GM21717 (cell line): Measurements from ENCODE around the gene TBC1D2B.

ENCODE experiments used
- ATAC-seq: cut with Tn5 transposase; IDR thresholded peaks from one replicate; pipeline ENCODE4 v1.9.1; 2021; ENCODE audit warnings: mild to moderate bottlenecking, moderate library complexity; ENCODE audit not compliant: unreplicated experiment

TBC1D2B gene

GRCh38 chr15:78055919-78056713 lies 21.4 kb downstream of the TBC1D2B start:
- ATAC-seq = no peak

DNA sequence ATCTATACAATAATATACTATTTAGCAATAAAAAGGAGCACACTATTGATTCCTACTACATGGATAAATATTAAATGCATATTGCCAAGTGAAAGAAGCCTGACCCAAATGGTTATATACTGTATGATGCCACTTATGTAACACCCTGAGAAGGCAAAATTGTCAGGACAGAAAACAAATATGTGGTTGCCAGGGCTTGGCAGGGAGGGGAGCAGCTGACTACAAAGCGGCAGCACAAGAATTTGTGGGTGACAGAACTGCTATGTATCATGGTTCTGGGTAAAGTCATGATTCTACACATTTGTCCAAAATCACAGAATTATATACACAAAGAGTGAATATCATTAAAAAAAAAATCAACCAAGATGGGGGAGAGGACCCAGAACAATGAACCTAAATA lies 22.5 kb downstream of the TBC1D2B start:
- ATAC-seq = no peak

DNA sequence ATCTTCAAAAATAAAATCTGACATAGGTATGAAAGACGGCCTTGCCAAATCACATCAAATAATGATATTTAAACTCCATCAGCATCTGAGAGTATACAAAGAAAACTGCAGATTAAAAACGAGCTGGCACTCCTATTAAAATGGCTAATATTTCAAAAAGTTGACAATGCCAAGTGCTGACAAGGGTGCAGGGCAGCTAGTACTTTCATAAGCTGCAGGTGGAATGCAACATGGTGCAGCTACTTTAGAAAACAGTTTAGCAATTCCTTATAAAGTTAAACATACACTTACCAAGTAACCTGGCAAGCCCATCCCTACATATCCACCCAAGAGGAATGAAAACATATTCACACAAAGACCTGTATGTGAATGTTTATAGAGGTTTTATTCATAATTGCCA lies 23.0 kb downstream of the TBC1D2B start:
- ATAC-seq = no peak

DNA sequence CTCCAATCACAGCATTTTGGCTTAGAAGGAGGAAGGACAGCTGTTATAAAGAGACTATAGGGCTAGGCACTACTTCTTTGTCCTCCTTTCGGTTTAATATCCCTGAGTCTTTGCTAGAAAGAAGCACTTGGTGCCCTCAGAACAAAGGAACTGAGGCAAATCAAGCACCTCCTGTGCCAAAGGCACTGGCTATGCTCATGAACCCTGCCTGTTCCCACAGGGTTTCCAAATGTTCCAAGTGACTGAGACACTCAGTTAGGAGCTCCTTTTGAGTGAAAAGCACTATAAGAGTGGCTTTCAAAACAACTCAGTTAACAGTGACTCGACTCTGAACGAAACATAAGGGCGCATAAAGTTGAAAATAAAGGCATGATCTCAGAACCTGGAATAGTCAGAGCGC lies 25.0 kb downstream of the TBC1D2B start:
- ATAC-seq = no peak

GRCh38 chr15:78052001-78052401 lies 25.5 kb downstream of the TBC1D2B start:
- ATAC-seq = no peak

DNA sequence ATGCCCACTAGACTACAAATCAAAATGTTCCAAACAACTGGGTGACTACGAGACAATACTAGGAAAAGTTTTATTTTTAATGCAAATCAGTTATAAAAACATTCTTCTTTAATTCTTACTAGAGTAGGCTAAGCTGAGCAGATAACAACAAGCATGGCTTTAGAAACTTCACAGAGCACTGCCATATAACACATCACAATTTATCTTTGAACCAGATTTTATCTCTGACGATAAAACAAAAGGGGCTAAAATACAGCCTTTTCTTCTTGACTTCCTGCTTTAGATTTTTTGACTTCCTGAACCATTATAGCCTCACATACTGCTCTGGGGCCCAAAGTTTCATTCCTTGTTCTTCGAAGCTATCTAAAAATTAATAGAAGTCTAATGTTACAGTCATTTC lies 25.9 kb downstream of the TBC1D2B start:
- no peak for ATAC-seq

- no peak for ATAC-seq
These were observed 26.7 kb downstream of the TBC1D2B start for GRCh38 chr15:78050826-78051225.

GRCh38 chr15:78050441-78050809 lies 27.1 kb downstream of the TBC1D2B start:
- no peak for ATAC-seq

GRCh38 chr15:78049691-78050440 lies 27.6 kb downstream of the TBC1D2B start:
- ATAC-seq = peak; percentile 76

DNA sequence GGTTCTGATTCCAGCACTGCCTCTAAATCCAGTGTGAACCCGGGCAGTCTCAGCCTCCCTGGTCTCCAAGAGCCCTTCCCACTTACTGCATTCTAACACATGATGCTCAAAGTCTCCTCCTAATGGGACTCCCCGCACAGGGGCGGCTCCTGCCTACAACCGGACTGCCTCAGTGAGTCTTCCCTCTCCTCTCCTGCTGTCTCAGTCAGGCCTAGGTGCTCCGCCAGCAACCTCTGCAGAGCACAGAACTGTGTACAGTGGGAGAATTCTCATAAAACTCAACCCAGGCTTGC lies 28.9 kb downstream of the TBC1D2B start:
- no peak for ATAC-seq

GRCh38 chr15:78047761-78048627 lies 29.5 kb downstream of the TBC1D2B start:
- ATAC-seq = no peak

DNA sequence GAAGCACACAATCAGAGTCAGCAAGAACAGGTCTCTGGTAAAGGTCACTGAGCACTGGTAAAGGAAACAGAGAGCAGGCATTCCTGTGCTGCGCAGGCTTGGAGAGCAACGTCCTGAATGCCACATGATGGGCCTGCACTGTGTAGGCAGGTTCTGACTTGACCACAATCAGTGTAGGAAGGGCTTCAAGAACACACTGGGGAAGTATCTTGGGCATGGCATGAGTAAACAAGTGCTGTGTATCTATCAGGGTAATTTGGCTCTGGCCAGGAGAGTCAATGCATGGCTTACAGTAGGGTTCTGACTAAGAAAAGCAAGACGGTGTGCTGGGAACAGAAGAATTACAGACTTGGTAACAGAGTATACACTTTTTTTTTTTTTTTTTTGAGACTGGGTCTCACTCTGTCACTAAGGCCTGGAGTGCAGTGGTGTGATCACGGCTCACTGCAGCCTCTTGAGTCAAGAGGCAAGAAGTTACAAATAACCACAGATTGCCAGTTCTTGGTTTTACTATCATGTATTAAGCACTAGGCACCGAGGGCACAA lies 30.6 kb downstream of the TBC1D2B start:
- ATAC-seq = no peak

GRCh38 chr15:78045189-78045588 lies 32.3 kb downstream of the TBC1D2B start:
- ATAC-seq = no peak

DNA sequence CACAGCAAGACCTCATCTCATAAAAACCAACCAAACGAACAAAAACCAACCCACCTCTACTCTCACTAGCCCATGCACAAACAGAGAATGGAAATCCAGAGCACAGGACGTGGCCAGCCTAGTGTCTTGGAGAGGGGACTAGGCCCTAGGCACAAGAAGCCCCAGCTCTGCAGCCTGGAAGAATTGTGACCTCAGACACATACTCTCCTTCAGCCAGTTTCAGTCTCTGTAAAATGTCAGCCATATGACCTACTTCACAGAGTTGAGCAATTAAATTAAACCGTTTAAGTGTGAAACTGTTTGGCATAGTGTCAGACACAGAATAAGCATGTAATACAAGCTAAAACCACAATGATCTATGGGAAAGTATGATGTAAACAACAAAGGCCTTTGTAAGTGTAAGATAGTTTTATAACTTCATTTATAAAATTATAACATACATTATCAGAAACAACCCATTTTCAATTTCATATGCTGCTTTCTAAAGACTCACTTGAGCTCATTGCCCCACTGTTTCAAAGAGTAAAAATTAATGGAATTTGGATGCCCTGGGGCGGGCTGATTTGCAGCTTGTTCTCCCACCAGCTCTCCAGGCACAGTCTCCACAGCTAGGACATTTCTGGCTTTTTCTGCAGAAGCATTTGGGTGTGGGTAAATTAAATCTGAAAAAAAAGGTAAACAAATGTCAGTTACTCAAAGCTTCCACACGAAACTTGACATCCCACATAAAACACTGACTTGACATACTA lies 32.9 kb downstream of the TBC1D2B start:
- no peak for ATAC-seq

- no peak for ATAC-seq
These were observed 35.6 kb downstream of the TBC1D2B start for GRCh38 chr15:78041946-78042345.

DNA sequence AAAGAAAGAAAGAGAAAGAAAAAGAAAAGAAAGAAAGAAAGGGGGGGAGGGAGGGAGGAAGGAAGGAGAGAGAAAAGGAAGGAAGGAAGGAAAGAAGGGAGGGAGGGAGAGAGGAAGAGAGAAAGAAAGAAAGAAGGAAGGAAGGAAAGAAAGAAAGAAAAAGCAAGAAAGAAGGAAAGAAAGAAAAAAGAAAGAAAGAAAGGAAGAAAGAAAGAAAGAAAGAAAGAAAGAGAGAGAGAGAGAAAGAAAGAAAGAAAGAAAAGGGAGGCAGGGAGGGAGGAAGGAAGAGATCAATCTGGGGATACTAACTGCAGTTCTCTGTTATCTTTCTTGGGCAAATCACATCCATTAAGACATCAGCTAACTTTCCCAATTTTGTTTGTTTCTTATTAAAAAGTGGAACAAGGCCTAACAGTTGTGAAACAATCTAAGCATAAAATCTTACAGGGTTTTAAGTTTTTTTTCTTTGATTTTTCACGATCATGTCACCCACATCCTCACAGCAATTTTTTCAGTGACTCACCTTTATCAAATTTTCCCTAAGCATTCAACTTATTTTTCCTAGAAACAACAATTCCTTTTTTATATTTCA lies 36.8 kb downstream of the TBC1D2B start:
- no peak for ATAC-seq

DNA sequence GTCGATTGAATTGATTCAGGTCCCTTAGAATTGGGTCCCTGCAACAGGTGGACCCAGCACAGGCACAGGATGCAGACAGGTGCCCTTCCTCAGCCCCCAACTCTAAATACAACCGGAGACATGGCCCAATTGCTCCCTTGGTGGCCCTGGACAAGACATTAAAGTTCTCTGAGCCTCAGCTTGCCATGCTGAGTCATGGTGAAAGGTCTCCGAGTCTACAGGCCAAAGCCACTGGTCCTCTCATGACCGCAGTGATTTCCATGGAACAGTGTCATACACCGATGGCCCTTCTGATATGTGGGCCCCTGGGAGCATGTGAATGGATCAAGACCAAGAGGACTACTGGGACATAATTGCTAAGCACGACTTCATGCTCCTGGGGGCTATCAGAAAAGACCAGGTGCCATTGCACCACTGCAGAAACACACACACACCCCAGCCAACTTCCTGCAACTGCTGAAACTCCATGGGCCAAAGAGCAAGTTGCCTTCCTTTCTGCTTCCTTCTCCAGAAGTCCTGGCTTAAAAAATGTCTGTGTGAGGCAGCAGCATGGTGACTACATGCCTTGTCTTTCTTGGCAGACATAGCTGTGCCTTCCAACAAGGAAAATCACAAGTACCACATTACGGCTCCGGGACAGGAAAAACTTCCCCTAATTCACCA lies 38.8 kb downstream of the TBC1D2B start:
- ATAC-seq = no peak

DNA sequence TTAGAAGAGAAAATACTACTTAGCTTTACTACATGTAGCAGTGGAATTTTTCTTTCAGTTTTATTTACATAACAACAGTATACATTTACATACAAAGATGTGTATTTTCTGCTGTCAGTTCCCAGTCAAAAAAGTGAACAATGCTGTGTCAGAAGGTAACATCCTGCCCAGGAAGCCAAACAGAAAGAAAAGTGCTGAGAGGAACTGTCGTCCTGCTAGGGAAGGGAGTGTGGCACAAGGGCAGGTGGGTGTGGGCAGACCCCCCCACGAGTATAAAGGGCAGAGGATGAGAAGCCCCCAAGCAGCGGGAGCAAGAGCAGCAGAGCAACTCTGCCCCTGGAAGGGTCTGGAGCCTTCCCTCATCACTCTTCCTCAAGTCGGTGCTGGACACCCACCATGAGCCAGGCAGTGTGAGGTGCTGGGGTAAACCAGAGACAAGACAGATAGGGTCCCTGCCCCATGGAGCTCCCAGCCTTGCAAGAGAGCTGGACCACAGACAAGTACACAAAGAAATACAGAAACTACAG lies 39.7 kb downstream of the TBC1D2B start:
- ATAC-seq = no peak

GRCh38 chr15:78037328-78037727 lies 40.2 kb downstream of the TBC1D2B start:
- no peak for ATAC-seq
